Cortex of kidney (tissue), 1 donor: Measurements from ENCODE around the gene ELOVL3.

Experiments used
- DNase-seq: peaks from one replicate; lab custom pipeline; 2025; lab: John Stamatoyannopoulos, UW

The ELOVL3 gene

GRCh38 chr10:102254426-102254825 lies 28.3 kb downstream of the ELOVL3 start:
- DNase-seq = no peak

- DNase-seq = no peak
Measured at GRCh38 chr10:102255404-102255803, 29.3 kb downstream of the ELOVL3 start.

GRCh38 chr10:102261196-102261595 lies 35.1 kb downstream of the ELOVL3 start:
- no peak for DNase-seq

GRCh38 chr10:102261842-102262241 lies 35.7 kb downstream of the ELOVL3 start:
- no peak for DNase-seq

GRCh38 chr10:102262744-102263370 lies 36.8 kb downstream of the ELOVL3 start:
- no peak for DNase-seq

- no peak for DNase-seq
Measured at GRCh38 chr10:102264371-102264770, 38.3 kb downstream of the ELOVL3 start.

GRCh38 chr10:102266670-102267069 lies 40.6 kb downstream of the ELOVL3 start:
- DNase-seq = no peak

GRCh38 chr10:102267748-102268147 lies 41.6 kb downstream of the ELOVL3 start:
- no peak for DNase-seq

GRCh38 chr10:102268375-102268888 lies 42.3 kb downstream of the ELOVL3 start:
- DNase-seq = no peak

- DNase-seq = no peak
Measured at GRCh38 chr10:102269017-102269416, 42.9 kb downstream of the ELOVL3 start.

- no peak for DNase-seq
Measured at GRCh38 chr10:102274062-102274461, 48.0 kb downstream of the ELOVL3 start.

GRCh38 chr10:102275343-102275742 lies 49.2 kb downstream of the ELOVL3 start:
- no peak for DNase-seq

GRCh38 chr10:102279104-102279503 lies 53.0 kb downstream of the ELOVL3 start:
- no peak for DNase-seq
